Stimulated activated CD8-positive, alpha-beta memory T cell treated with anti-CD3 and anti-CD28 coated beads, Interleukin-12 subunit alpha, Interleukin-12 subunit beta, amount 100 ng/mL, for 24 hours (primary cell): ENCODE measurements around the gene CAPN8.

Experiments used
- DNase-seq: peaks from one replicate; pipeline ENCODE4 v3.0.0-alpha.2; 2020; ENCODE audit errors: extremely low read depth

The CAPN8 gene

DNA sequence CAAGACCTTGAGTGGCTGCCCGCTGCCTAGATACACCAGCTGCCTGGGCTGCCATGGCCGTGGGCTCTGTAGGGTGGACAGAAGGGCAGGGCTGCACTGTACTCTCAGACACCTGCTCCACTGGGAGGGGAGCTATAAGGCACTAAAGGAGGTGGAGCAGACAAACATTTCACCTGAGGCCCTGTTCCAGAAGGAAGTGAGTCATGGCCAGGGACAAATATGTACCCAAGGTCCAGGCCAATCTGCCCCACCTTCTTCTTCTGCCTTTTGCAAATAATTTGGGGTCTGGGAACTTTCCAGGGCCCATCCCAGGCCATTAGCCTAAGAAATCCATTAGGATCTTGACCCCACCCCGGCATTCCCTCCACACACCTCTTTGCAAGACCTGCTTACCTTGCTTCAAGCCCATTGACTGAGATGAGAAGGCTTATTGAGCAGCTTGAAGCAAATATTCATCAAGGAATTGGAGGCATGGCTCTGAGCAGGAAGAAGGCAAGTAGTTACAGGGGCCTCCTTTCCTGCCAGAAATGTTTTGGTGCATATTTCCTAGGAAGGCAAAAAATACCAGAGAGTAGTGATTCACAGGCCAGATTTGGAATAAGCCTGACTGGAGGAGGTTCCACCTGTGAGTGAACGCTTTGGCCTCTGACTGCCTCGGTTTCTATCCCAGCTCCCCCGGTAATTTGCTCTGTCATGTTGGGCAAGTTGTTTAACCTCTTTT is at the start of gene CAPN8:
Gene CAPN8 (minus strand): TSS at position 110 of the 721 bp plus-strand sequence. CDS start 55 bp downstream, at position 55.
- no peak for DNase-seq

DNA sequence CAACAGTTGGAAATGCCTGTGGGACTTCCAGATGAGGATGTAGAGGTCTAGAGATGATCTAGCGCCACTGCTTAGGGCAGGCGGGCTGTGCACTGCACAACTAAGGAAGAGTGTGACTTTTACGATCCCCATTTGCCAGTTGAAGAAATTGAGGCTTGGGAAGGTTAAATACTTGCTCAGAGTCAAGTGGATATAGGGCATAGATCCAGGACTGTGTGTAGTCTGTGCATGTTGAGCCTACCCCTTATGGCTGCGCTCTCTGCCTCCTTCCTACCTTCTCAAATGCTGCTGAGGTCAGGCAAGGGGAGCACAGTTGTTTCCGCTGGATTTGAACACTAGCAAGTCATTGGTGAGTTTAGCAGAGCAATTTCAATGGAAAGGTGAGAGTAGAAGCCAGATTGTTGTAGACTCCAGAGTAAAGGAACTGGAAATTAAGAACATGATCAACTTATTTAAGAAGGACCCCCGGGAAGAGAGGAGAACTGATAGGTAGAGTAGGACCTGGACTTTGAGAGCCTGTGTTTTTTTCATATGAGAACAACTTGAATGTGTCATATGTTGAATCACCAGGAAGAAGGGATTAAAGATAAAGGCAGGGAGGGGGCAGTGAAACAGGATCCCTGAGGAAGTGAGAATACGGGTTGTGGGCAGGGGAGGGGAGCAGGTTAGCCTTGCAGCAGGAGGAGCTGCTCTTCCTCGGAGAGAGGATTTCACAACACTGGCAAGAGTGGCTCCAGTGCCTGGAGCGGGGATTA is 49.5 kb upstream of the CAPN8 start:
- DNase-seq, result no peak

DNA sequence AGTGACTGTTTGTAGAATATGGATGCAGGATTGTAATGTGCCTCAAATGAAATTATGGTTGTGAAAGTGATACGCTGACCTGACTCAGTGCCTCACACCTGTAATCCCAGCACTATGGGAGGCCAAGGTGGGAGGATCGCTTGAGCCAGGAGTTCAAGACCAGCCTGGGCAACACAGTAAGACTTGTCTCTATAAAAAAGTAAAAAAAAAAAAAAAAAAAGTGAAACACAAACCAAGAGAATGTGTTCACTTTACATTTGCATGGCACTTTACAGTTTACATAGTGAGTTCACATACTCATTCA is 48.9 kb upstream of the CAPN8 start:
- no peak for DNase-seq

DNA sequence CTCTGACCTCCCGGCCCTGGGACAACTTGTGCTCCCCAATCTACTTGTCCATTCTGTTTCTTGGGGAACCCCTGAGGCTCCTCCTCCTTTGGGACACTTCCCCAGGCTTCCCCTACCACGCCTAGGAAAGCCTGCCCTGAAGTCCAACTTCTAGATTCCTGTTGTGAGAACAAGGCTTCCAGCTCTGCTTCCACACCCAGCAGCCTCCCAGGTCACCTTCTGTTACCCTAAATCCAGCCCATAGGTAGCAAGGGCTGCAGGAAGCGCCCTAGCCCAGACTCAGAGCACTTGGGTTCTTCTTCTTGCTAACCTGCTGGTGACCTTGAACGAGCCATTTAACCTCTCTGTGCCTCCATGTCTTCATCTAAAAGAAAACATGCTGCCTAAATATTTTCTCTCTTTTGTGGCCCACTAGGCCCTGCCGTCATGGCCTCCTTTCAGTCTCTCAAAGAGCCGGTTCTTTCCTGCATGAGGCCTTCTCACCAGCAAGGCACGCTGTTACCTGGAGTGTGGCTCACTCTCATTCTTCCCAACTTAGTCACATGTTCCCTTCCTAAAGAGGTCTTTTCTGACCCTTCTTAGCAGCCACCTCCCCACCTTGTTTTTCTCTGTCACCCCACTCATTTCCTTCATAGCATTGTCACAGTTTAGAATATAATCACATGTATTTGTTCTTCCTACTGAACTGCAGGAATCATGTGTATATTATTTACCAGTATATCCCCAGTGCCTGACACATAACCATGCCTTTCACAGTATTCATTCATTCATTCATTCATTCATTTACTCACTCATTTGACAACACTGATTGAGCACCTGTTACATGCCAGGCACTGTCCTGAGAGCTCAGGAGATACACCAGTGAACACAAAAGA is 48.3 kb upstream of the CAPN8 start:
- DNase-seq, result no peak

DNA sequence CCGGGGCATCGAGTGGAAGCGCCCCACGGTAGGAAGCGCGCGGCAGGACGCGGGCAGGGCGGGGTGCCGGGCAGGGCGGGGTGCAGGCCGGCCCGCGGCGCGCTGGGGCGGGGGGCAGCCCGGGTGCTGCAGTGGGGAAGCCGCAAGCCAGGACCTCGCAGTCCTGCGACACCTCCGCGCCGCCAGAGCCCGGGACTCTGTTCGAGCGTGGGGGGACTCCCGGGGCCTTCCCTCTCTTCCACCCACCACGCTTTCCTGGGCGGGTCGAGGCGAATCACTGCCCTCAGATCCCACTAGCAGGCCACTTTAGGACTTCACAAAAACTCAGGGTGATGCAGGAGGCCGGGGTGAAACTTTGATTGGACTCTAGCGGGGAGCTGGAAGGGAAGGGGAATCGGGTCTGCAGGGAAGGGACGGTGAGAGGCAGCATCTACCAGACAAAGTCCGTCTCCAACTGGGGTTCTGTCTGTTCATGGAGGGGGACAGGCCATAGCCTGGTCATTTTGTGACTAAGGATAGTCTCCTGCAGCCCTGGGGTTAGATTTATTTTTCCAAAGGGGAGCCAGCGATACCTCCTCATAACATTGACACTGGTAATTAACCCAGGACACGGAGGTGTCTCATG is 47.5 kb upstream of the CAPN8 start:
- no peak for DNase-seq

DNA sequence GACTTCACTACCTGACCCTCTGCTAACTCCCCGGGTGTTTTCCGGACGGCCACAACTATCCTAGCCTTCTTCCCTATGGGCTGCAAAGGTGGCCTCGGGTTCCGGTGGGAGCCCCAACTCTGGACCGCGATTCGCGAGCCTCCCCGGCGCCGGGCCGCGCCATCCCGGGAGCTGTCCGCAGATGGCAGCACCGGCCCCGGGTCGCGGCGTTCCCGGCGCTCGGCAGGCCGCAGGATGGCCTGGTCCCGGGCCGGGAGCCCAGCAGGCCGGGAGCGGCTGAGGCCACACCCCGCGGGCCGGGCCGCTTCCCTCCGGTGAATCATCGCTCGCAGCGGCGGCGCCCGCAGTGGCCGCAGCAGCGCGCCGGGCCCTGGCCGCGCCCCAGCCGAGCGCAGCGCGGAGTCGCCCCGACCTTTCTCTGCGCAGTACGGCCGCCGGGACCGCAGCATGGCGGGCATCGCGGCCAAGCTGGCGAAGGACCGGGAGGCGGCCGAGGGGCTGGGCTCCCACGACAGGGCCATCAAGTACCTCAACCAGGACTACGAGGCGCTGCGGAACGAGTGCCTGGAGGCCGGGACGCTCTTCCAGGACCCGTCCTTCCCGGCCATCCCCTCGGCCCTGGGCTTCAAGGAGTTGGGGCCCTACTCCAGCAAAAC is 46.8 kb upstream of the CAPN8 start, which contains the start of gene CAPN2:
Gene CAPN2 (plus strand): TSS at position 346 of the 656 bp plus-strand sequence. CDS start 102 bp downstream, at position 448.
- no peak for DNase-seq

DNA sequence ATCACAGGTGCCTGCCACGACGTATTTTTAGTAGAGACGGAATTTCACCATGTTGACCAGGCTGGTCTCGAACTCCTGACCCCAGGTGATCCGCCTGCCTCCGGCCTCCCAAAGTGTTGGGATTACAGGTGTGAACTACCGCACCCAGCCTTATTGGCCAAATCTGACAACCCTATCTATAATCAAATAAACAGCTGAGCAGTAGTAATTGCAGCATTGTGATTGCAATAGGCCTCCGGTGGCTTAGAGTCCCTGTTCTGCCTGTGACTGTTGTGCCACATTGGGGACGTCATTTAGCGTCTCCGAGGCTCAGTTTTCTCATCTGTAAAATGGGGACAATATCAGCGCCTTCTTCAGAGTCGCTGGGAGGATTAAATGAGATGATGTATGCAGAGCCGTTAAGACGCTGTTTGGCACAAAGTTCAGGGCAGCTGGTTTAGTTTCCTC is 46.3 kb upstream of the CAPN8 start:
- DNase-seq, result no peak

DNA sequence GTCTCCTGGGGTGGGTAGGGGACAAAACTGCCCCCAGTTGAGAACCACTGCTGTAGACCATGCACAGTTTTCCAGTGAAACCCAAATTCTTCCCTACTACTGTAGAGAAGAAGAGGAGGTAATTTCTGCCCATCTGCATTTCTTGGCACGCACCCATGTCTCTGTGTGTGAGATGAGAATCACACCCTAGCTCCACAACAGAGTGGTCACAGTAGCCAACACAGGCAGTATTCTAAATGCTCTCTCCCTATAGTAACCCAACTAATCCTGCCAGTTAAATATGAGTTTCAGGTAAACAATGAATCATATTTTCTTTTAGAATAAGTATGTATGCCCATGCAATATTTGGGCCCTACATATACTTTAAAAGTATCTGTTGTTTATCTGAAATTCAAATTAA is 45.7 kb upstream of the CAPN8 start:
- no peak for DNase-seq

DNA sequence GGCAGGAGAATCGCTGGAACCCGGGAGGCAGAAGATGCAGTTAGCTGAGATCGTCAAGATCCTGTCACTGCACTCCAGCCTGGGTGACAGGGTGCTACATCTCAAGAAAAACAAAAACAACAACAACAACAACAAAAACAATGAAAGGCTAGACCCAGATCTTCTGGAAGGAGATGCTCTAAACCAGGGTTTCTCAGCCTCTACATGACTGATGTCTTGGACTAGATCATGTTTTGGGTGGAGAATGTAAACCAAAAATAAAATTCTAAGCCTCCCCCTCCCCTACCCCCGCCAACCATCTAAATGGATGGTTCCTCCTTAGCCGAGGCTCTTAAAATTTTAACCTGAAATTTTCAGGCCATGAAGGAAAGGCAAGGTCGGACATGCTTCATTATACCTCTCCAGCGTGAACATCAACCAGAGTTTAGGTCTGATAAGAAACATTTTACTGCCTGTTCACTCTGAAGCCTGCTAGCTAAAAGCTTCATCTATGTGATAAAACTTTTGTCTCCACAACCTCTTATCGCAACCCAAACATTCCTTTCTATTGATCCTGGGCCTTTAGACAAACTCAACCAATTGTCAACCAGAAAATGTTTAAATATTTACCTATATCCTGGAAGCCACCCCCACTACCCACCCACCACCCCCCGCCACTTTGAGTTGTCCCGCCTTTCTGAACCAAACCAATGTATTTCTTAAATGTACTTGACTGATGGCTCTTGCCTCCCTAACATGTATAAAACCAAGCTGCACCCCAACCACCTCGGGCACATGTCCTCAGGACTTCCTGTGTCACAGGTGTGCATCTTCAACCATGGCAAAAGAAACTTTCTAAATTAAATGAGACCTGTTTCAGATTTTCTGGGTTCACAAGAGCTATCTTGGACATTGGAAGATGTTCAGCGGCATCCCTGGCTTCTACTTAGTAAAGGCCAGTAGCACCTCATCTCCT is 45.0 kb upstream of the CAPN8 start:
- no peak for DNase-seq

DNA sequence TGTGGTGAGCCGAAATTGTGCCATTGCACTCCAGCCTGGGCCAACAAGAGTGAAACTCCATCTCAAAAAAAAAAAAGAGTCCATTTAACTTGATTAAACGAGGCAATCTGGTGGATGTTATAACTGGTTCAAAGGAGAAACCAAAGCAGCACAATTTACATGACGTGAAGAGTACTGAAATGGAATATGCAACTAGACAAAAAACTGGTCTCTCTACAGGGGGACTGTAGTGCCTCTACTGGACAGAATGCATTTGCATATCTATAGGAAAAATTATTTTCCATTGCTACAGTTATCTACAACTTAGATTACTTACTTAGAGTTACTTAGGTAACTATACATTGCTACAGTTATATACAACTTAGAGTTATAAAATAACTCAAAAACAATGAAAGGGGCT is 44.1 kb upstream of the CAPN8 start:
- DNase-seq, result no peak

DNA sequence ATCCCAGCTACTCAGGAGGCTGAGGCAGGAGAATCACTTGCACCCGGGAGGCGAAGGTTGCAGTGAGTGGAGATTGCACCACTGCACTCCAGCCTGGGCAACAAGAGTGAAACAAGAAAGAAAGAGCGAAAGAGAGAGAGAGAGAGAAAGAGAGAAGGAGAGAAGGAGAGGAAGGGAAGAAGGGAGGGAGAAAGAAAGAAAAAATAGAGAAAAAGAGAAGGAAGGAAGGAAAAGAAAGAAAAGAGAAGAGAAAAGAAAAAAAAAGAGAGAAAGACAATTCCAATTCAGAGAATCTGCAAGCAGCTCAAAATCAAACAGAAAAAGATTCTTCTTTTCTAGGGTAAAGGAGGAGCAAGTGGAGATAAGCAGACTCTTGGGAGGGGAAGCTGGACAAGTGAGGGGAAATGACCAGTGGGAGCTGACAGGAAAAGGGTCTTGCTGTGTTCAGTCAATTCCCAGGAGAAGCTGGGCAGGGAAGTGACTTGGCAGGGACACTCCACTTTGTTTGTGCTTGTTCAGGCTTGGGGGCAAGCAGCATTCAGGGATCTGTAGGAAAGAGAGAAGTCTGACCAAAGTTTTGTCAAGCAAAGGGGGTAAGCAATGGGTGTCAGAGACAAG is 43.3 kb upstream of the CAPN8 start:
- DNase-seq, result no peak

DNA sequence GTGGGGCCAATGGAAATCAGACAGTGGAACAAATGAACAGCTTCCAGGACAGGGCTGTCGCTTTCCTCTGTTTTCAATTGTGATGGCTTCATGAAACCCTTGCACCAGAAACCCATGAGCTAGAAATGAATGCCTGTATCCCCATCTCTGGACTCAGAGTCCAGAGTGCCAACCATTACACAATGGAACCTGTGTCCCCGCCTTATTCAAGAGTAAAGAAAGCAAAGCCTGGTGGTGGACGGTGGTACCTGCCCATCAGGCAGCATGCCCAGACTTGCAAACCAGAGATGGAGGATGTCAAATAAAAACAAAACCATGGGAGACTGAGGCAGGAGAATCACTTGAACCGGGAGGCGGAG is 42.5 kb upstream of the CAPN8 start:
- no peak for DNase-seq

DNA sequence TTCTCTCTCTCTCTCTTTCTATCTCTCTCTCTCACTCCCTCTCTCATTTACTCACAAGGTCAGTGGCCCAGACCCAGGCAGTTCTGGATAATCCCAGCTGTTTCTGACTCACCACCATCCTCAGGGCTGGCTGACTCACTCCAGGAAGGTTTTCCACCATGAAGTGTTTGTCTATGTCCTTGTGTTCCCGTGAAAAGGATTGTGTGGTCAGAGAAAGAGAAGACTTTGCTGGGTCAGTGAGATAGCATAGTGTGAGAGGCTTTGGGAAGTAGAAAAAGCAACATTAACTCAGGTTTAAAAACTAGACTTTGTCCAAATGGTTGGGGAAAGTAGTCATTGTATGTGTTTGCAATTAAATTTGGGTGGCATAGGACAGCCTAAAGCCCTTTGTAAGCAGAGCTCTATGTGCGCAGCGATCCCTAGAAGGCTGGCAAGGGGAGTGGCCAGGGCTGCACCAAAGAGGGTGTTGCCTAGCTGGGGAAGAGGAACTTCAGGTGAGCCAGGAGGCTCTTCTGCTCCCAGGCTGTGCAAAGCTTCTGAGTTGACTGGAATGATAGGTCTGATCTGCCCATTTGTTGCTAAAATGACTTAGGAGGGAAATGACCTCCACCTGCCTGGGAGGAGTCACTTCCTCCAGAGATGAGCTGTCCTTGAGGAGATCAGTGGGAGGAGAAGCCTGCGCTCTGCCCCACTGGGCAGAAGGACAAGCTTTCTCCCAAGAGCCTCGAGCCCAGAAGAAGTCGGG is 41.9 kb upstream of the CAPN8 start:
- no peak for DNase-seq

DNA sequence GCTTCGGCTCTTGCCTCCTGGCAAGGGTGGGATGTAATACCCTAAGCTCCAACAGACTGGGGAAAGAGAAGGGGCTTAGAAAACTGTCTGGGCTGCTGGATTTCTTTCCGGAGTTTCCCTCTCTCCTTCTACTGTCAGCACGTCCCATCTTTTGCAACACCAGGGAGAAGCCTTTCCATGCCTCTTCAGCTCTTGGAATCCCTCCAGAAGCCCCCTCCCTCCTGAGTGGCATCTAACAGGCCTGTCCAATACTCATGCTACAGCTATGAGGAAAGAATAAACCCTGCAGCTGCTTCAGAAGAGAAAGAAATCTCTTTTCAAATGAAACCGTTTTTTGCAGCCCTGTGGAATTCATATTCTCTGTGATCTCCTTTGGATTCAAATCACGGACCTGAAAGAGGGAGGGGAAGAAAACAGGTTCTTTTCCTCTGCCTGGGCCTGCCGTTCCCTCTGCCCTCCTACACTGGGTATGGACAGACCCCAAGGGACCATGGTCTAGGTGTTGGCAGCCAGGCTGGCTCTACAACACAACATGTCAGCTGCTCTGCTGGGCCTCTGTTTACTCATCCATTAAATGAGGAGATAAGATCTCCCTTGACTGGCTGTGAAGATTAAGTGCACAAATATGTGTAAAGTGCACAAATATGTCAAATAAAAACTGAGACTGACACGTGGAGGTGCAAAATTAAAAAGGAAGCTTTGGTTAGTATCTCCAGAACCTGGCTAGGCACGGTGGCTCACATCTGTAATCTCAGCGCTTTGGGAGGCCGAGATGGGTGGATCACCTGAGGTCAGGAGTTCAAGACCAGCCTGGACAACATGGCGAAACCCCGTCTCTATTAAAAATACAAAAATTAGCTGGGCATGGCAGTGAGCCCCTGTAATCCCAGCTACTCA is 40.8 kb upstream of the CAPN8 start:
- no peak for DNase-seq

DNA sequence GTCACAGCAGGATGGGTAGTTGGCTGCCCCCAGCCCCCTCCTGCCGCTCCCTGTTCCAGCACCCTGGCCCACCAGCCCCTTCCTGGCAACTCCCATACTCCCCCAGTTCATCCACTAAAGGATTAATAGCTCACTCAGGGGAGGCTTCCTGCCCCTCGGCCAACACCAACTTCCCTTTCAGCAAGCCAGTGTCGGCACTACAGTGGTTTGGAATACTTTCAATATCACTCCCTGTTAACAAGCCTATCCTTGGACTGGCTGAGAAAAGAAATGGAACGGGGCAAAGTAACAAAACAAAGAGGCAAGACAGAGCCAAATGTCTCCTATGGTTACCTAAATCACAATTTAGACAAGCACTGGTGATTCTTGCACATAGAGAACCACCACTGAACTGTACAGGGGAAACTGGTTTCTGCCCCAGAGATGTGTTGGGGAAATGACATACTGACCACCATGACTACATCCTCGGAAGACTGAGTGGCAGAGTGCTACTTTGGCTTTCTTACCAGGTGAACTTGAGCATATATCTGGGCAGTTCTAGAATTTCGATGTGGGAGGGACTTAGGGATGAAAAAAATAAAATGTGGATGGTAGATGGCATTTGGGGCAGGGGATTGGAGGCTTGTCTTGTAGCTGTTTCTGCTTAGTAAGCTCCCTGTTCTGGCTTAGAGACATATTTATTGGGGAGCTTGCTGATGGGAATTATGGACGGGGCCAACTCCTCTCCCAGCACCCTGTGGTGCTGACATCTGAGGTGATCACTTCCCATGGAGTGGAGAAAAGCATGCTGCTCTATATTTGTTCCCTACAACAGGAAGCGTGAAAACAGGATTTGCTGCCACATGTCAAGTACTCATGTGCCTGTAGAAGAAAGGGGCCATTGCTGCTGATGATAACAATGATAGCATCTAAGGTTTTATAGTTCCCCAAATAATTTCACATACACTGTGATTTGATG is 39.7 kb upstream of the CAPN8 start:
- no peak for DNase-seq

DNA sequence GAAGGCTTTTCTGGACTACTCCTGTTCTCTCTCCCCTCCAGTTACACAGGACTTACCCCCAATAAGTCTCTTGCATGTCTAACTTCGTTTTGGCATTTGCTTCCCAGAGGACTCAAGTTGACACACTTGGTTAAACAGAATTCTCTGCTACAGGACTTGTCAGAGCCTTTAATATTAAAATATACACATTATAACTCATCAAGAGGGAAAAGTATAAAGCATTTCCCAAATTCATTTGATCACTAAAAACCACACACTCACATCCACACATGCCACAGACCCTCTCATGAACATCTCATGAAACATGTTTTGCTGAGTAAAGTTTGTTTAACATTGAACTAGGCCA is 38.1 kb upstream of the CAPN8 start:
- no peak for DNase-seq
